GM20431 (cell line): ENCODE measurements around the gene CCDC149.

ENCODE experiments used
- in situ Hi-C: fragments of 300-500 bp; cut with MseI, MboI; formaldehyde crosslinking; loops from one replicate; pipeline ENCODE4 v1.15.0; 2020; ENCODE audit warnings: low sequenced_read_pairs; ENCODE audit not compliant: unreplicated experiment

CCDC149 gene

DNA sequence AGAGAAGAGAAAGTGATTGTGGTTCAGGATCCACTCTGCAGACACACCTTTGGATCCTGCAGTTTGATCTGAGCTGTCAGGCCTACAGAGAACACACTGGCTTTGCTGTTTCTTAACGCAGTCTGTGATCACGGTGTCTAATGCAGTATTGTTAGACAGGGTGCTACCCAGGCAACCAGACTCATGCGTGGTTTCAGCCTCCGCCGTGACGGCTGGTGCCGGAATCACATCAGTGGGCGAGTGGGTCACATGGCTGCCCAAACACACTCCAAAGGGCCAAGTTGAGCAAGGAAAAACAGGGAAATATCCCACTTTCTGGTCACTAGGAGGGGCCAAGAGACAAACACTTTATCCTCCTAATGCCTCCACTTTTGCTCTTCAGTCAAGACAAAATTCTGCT lies 27.5 kb downstream of the CCDC149 start:
- in situ Hi-C loops = no loop called here

DNA sequence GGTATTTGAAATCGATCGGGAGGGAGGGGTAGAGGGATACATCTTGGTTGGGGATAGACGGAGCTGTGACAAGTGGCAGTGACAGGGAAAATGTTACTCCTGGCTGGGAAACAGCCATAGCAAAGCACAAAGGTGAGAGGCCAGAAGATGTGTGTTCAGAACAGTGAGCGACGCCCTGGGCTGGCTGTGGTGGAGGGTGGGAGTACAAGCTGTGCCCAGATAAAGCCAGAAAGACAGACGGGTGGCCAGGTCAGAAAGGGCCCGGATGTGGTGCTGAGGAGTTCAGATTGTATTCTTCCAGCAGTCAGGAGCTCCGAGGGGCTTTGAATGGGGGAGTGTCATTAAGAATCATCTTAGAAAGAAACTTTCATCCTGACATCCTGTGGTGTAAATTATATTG lies 27.9 kb downstream of the CCDC149 start:
- in situ Hi-C loops = no loop called here

- in situ Hi-C loops = no loop called here
Observed at GRCh38 chr4:24881508-24882196, 31.2 kb downstream of the CCDC149 start.

- in situ Hi-C loops = no loop called here
Observed at GRCh38 chr4:24880186-24880585, 32.7 kb downstream of the CCDC149 start.

GRCh38 chr4:24878636-24879016 lies 34.2 kb downstream of the CCDC149 start:
- in situ Hi-C loops = no loop called here

DNA sequence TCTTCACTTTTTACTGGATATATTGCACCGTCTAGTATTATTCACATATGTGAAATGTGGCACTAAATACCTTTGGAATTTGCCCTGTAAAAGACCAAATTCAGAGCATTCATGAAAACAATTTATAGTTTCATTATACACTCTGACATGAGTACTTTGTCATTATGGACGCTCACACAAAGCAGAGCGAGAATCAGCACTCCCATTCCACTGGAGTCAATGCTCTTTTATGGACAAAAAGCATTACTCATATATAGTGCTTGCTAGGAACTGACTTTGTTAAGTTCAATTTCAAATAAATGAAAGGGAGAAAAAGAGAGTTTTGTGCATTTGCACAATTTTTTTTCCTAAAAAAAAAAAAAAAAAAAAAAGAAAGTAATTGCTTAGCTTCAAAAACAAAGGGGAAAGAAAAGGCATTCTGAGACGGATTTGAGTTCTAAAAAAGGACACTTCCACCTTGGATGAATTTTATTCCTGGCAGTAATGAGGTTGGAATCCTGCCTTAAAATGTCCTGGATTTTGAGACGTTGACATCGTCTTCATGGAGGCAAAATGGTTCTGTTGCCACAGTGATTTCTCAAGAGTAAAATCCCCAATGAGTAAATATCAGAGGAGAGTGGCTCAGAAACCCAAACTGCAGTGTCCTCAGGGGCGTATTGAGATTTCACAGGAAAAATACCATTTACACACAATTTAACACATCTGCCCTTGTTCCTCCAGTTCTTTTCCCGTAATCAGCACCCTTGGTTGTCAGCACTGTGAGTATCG lies 34.8 kb downstream of the CCDC149 start:
- in situ Hi-C loops = no loop called here

DNA sequence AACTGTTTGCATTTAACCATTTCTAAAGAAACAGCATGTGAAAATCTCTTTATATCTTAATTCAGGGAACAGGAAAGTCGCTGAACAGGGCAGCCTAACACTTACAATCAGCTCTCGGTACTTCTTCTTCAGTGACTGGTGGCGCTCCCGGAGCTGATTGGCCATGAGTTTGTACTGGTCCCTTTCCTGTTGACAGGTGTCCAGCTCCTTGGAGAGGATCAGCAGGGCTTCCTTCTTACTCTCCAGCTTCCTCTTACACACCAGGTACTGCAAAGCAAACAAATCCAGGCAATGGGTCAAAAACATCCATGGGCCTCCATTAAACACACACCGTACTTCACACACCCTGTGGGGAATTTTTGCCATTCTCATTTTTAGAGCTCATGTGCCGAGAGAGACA lies 36.4 kb downstream of the CCDC149 start:
- in situ Hi-C loops = no loop called here

- in situ Hi-C loops = no loop called here
Observed at GRCh38 chr4:24872720-24873119, 40.1 kb downstream of the CCDC149 start.

GRCh38 chr4:24871210-24871609 lies 41.6 kb downstream of the CCDC149 start:
- in situ Hi-C loops = no loop called here

- in situ Hi-C loops = no loop called here
Observed at GRCh38 chr4:24867766-24868296, 45.0 kb downstream of the CCDC149 start.

- in situ Hi-C loops = no loop called here
Observed at GRCh38 chr4:24867251-24867650, 45.6 kb downstream of the CCDC149 start.

DNA sequence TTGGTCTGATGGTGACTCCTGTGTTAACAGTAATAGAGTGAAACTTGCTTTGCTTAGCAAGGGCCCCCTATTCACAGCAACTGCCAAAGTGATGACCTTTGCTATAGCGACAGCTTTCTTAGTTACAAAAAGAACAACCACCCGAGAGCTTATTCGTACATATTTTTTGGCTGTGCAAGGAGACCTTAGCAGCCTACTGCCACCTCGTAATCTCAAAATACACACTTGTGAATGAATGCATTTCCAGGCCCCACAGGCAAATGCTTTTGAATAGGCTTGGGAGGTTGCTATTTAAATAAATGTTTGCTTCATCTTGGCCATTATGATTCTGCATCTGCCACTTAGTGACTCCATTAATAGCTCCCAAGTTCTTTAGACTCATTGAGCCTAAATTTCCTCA lies 47.4 kb downstream of the CCDC149 start:
- in situ Hi-C loops = no loop called here

GRCh38 chr4:24863799-24864198 lies 49.0 kb downstream of the CCDC149 start:
- in situ Hi-C loops = no loop called here

DNA sequence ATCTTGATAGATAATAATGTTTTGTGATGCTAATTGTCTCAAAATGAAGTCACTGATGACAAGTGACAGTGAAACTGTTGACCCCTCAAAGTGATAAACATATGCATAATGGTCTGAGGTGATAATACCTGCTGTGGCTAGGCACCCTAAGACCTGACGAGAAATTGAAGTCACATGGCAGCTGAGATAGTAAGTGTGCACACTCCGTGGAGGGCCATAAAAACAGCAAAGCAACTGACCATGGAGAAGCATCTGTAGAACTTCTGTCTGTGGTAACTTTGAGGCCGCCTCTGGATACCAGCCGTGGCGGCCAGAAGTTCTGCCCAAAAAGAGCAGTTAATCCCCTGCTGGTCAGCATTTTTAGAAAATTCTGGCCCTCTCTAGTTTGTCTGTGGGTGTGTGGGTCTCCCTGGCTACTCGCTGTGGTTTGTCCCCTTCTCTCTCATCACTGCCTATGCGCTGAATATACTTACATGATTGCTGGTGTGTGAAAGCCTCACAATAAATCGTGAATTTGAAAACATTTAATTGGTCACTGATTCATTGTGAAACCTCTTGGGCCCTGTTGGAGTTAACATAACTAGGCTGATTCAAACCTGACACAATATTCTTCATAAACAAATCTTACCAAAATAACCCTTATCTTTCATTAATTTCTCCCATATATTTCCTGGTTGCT lies 50.6 kb downstream of the CCDC149 start:
- in situ Hi-C loops = no loop called here

GRCh38 chr4:24858550-24858949 lies 54.3 kb downstream of the CCDC149 start:
- in situ Hi-C loops = no loop called here

DNA sequence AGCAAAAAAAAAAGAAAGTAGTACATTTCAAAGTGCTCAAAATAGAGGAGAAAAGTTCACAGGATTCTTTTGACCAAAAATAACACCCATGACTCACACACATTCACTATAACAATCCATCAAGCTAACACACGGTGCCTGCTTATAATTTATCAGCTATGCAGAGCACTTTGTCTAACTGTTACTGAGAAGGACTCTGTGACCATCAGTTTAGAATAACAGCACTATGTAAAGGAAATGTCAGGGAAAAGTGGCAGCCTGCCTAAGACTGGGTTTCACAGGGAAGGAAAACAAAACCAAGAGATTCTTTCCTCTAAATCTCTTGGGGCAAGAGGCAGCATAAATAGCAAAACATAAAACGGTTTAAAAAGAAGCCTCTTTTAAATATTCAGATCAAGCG lies 54.8 kb downstream of the CCDC149 start:
- in situ Hi-C loops = no loop called here

- in situ Hi-C loops = no loop called here
Observed at GRCh38 chr4:24856586-24856985, 56.3 kb downstream of the CCDC149 start.

DNA sequence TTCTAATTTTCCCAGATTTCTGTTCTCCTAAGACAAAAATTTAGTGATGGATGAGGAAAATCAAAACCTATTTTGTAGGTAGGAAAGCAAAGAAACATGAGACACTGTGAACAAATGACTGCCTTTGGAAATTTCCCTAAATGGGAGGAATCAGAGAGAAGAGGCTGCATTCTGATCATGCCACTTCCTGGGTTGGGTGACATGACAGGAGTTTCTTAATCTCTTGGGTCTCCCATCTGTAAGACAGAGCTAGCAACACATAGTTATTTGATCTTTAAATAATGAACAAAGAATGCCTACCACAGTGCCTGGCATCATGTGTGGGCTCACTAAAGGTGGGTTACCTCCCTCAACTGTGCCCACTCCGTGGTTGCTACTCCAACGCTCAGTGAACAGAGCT lies 57.1 kb downstream of the CCDC149 start:
- in situ Hi-C loops = no loop called here

DNA sequence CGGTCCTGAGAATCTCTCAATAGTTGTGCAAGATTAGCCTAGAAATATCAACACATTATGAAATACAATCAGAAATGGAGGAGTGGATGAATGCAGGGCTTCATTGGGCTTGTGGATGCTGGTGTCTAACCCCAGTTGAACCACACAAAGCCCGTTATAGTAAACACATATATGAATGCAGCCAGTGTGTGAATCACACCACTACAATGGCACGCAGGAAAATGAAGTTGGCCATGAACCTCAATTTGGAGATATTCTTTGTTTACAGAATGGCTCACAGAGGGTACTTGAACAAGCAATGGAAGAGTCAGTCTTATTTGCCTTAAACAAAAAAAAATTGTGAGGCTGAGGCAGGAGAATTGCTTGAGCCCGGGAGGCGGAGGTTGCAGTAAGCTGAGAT lies 59.7 kb downstream of the CCDC149 start:
- in situ Hi-C loops = no loop called here

GRCh38 chr4:24850674-24851073 lies 62.2 kb downstream of the CCDC149 start:
- in situ Hi-C loops = no loop called here

DNA sequence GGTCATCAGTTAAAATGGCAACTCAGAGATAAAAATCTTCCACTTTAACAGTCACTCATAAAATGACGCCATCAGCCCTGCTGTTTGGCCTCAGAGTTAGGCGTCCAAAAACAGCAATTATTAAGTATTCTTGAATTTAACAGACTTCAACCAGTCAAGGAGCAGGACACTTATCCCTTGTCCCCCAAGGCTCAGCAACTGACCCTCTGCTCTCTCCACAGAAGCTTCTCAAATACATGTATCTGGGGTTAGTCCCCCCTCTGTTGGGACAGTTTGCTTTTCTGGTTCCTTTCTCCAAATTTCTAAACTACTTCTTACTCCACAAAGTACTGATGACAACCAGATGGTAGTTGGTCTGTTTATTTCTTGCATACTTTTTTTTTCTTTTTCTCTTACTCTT lies 63.1 kb downstream of the CCDC149 start:
- in situ Hi-C loops = no loop called here
